ENCODE results near the gene AP1B1.

AP1B1 gene

DNA sequence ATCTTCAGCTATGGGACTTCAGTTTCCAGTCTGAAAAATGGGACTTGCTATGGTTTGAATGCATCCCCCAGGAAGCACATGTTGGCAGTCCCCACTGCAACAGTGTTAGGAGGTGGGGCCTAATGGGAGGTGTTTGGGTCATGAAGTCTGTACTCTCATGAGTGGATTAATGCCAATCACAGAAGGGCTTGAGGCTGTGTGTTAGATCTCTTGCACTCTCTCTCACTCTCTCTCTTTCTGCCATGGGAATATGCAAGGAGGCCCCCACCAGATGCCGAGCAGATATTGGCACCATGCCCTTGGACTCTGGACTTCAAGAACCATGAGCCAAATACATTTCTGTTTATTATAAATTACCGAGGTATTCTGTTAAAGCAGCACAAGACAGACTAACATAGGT is 7.8 kb upstream of the AP1B1 start:
- DNase-seq (ENCODE audit: low spot score), result no peak
- TF ChIP-seq, protein P1, sequence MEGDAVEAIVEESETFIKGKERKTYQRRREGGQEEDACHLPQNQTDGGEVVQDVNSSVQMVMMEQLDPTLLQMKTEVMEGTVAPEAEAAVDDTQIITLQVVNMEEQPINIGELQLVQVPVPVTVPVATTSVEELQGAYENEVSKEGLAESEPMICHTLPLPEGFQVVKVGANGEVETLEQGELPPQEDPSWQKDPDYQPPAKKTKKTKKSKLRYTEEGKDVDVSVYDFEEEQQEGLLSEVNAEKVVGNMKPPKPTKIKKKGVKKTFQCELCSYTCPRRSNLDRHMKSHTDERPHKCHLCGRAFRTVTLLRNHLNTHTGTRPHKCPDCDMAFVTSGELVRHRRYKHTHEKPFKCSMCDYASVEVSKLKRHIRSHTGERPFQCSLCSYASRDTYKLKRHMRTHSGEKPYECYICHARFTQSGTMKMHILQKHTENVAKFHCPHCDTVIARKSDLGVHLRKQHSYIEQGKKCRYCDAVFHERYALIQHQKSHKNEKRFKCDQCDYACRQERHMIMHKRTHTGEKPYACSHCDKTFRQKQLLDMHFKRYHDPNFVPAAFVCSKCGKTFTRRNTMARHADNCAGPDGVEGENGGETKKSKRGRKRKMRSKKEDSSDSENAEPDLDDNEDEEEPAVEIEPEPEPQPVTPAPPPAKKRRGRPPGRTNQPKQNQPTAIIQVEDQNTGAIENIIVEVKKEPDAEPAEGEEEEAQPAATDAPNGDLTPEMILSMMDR (IDR thresholded peaks at IDR 0.05; ENCODE audit: extremely low read depth, insufficient read depth, missing control alignments), result no peak
- in situ Hi-C loops (cut with MboI; ENCODE audit: low pct_unique_long_range_greater_than_20kb, low sequenced_read_pairs, unreplicated experiment), result no loop called here

DNA sequence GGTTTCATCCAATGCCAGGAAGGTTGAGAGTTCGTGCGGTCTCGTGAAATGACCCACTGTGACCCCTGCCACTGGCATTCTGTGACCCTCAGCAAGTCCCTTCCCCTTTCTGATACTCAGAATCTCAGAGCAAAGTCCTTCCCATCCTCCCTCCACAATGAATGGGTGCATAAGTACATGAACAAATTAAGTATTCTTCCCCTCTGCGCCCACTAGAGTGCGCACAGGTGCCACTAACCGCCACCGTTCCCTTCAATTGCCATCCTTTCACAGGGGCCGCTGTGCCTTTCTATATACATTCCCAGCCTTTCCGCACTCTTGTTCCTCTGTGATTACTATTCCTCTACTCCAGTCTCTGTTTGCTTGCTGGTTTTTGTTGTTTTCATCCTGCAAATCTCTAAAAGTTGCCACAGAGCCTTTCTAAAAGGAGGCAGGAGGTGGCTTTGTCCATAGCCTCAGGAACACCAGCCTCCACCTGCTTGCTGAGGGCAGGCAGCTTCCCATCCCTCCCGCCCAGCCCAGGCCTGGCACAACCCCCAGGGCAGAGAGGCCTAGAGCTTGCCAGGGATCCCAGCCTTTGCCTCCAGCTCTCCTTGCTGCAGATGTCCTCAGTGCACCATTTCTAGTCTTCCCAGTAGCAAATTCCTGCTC is 6.7 kb upstream of the AP1B1 start:
- TF ChIP-seq, protein P1 (IDR thresholded peaks at IDR 0.05; ENCODE audit: extremely low read depth, insufficient read depth, missing control alignments), result peak; percentile 92
- peak; percentile 76 for DNase-seq (ENCODE audit: low spot score)
- in situ Hi-C loops (cut with MboI; ENCODE audit: low pct_unique_long_range_greater_than_20kb, low sequenced_read_pairs, unreplicated experiment), result no loop called here

DNA sequence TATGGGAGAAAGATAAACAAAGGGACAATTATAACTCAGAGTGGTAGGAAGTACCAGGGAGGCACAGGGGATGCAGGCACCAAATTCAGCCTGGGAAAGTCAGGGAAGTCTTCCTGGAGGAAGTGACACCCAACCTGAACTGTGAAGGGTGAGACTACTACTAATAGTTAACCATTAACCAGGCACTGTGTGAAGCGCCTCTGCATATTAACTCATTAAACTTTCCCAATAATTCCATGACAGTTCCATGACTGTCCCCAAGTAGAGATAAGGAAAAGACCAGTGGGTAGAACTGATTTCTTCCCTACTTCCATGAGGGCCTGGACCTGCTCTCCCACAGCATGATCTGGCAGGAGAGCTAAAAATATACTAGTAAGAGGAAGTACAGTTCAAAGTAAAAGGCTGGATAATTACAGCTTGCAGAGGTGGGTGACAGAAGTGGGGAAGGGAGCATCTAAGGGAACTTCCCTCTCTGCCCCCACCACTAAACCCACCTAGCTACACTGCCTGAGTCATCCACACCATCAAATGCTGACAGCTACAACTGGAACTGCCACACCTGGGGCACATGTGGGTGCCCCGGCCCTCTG is 4.7 kb upstream of the AP1B1 start:
- TF ChIP-seq, protein P1 (IDR thresholded peaks at IDR 0.05; ENCODE audit: extremely low read depth, insufficient read depth, missing control alignments), result no peak
- DNase-seq (ENCODE audit: low spot score), result no peak
- in situ Hi-C loops (cut with MboI; ENCODE audit: low pct_unique_long_range_greater_than_20kb, low sequenced_read_pairs, unreplicated experiment), result no loop called here

DNA sequence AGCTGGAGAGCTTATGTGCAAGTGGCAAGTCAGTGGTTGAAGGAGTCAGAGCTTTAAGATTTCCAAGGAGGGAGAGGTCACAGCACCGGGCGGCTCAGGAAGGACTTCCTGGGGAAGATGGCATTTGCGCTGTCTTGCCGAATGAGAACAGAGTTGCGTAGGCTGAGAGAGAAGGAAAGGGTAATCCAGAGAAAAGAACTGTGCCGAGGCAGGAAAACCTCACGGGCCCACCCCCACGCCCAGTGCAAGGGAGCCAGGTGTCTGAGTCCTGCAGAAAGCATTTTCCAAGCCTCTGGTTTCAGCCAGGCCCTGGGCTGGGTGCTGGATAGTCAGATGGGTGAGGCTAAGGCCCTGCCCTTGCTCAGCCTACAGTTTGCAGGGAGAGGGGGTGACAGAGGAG is 3.2 kb upstream of the AP1B1 start:
- TF ChIP-seq, protein P1 (IDR thresholded peaks at IDR 0.05; ENCODE audit: extremely low read depth, insufficient read depth, missing control alignments), result no peak
- in situ Hi-C loops (cut with MboI; ENCODE audit: low pct_unique_long_range_greater_than_20kb, low sequenced_read_pairs, unreplicated experiment), result no loop called here
- no peak for DNase-seq (ENCODE audit: low spot score)

DNA sequence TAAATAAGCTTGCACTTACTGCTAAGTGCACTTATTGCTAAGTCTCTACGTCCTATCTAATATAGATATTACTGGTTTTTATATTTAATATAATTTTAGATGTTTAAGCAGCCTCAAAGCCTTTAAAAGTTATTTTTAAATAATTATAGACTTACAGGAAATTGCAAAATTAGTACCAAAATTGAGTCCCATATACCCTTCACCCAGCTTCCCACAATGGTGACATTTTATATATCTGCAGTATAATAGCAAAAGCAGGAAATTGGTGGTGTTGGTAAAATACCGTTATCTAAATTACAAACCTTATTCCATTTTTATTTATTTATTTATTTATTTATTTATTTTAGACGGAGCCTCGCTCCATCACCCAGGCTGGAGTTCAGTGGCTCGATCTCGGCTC is 1.9 kb upstream of the AP1B1 start:
- no peak for DNase-seq (ENCODE audit: low spot score)
- in situ Hi-C loops (cut with MboI; ENCODE audit: low pct_unique_long_range_greater_than_20kb, low sequenced_read_pairs, unreplicated experiment), result no loop called here
- TF ChIP-seq, protein P1 (IDR thresholded peaks at IDR 0.05; ENCODE audit: extremely low read depth, insufficient read depth, missing control alignments), result no peak

DNA sequence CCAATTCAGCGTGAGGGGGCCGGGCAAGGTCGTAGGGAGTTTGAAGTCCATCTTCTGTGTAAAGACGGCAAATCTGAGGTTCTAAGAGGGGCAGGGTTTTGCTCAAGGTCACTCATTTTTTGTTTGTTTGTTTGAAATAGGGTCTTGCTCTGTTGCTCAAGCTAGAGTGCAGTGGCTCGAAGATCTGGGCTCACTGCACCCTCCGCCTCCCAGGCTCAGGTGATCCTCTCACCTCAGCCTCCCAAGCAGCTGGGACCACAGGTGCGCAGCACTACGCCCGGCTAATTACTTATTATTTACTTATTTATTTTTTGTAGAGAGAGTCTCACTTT is 355 bp upstream of the AP1B1 start:
- DNase-seq (ENCODE audit: low spot score), result no peak
- TF ChIP-seq, protein P1 (IDR thresholded peaks at IDR 0.05; ENCODE audit: extremely low read depth, insufficient read depth, missing control alignments), result no peak
- in situ Hi-C loops (cut with MboI; ENCODE audit: low pct_unique_long_range_greater_than_20kb, low sequenced_read_pairs, unreplicated experiment), result no loop called here

Data from GM13977 (cell line).